GM04503 (cell line): ENCODE results near the gene ZMPSTE24.

Experiments used
- DNase-seq: peaks from one replicate; pipeline ENCODE4 v3.0.0-alpha.2; 2012; ENCODE audit warnings: low read depth

The ZMPSTE24 gene

DNA sequence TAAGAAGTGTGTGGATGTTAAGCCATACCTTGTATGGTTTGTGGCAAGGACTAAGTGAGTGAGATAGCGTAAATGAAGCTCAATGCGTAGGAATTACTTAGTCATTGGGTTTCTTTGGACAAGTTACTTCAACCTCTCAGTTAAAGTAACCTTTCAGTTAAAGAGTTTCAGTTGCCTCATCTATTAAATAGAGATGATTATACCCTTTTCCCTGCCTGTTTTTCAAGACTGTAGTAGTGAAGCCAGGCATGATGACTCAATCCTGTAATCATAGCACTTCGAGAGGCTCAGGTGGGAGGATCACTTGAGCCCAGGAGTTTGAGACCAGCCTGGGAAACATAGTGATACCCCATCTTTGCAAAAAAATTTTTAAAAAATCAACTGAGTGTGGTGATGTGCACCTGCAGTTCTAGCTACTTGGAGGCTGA, 6.3 kb downstream of the ZMPSTE24 start:
- DNase-seq: no peak

DNA sequence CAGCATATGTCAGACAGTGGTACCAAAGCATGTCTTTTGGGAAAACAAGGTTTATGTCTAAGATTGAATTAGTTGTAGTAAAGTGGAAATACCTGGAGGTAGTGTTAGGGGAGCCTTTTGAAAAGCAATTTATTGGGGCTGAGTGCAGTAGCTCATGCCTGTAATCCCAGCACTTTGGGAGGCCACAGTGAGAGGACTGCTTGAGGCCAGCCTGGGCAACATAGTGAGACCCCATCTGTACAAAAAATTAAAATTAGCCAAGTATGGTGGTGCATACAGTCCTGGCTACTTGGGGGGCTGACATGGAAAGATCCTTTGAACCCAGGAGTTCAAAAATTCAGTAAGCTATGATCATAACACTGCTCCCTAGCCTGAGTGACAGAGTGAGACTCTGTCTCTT, 7.3 kb downstream of the ZMPSTE24 start:
- no peak for DNase-seq

GRCh38 chr1:40265919-40266318, 7.9 kb downstream of the ZMPSTE24 start:
- no peak for DNase-seq

DNA sequence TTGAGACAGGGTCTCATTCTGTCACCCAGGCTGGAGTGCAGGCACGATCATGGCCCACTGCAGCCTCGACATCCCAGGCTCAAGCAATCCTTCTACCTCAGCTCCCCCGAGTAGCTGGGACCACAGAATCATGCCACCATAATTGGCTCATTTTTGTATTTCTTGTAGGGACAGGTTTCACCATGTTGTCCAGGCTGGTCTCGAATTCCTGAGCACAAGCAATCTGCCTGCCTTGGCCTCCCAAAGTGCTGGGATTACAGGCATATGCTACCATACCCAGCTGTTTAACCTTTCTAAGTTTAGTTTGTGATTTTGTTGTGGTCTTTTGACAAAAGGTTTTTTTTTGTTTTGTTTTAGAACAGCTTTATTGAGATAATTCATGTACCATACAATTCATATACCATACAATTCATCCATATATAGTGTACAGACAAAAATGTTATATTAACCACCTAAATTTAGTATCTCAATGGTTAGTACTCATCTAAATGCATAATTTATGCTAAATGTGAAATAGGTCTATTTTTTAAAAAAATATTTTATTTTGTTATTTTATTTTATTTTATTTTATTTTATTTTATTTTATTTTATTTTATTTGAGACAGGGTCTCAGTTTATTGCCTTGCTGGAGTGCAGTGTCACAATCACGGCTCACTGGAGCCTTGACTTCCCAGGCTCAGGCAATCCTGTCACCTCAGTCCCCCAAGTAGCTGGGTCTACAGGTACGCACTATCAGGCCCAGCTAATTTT, 8.9 kb downstream of the ZMPSTE24 start:
- DNase-seq: no peak

DNA sequence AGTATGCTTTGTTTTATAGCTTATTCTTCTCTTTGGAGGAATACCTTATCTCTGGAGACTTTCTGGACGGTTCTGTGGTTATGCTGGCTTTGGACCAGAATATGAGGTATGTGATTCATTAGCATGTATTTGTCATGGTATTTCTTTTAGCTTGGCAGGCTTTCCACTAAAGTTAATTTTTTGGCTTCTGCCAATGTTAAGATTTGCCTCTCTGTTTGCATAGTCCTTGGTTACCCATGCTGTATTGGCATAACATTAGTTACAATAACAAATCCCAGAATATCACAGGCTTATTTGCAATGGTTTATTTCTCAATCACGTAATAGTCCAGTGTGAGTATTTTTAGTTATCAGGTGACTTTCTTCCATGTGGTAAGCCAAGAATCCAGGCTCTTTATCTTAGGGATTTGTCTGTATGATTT, 9.7 kb downstream of the ZMPSTE24 start:
- DNase-seq: peak; percentile 93

DNA sequence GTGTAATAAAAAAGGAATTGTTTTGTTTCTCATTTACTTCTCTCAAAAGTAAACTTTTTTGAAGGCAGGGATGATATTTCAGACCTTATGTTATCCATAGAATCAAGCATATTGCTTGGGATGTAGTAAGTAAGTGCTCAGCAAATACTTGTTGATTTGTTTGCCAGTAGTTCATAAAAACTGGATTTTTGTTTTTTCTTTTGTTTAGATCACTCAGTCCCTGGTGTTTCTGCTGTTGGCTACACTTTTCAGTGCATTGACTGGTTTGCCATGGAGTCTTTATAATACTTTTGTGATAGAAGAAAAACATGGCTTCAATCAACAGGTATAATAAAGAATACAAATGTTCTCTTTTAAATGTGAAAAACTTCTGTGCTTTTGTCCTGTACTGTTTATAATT, 10.2 kb downstream of the ZMPSTE24 start:
- DNase-seq: no peak

GRCh38 chr1:40270152-40270834, 12.3 kb downstream of the ZMPSTE24 start:
- no peak for DNase-seq

DNA sequence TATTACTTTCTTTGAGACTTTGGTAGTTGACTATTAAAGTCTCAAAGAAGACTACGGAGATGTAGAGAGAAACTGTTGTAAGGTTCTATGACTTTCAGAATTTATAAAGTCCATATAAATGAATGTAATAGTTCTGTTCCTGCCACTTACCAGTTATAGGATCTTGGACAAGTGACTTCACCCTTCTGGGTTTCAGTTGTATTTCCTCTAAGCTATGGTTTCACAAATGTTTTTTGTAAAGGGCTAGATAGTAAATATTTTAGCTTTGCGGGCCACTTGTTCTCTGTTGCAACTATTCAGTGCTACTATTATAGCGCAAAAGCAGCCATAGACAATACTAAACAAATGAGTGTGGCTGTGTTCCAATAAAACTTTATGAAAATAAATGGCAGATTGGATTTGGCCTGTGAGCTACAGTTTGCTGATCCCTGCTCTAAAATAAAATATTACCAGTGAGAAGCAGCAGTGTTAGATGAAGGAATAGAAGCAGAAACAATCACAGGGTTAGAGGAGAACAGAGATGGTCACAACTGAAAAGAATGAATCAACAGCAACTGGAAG, 14.7 kb downstream of the ZMPSTE24 start:
- no peak for DNase-seq

DNA sequence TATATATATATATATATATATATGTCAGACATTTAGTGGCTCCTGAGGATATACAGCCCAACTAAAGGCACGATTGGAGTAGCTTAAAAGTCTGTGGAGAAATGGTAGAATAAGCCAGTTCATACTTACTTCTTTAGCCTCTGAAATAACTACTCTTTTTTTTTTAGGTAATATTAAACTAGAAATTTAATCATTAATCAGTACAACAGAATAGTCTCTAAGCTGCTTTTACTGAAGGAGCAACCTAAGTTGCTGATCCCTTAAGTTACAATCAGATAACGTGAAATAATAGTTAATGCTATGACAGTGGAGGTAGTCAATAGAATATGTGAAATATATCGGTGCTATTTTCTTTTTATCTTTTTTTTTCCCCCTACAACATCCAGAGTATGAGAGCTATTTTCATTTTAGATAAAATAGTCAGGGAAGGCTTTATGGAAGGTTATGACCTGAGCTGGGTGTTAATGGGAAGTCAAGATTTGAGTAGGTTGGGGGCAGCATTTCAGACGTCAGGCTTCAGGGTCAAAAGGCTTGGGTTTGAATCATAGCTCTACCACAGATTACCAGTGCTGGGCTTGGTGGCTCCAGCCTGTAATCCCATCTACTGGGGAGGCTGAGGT, 15.6 kb downstream of the ZMPSTE24 start:
- no peak for DNase-seq

DNA sequence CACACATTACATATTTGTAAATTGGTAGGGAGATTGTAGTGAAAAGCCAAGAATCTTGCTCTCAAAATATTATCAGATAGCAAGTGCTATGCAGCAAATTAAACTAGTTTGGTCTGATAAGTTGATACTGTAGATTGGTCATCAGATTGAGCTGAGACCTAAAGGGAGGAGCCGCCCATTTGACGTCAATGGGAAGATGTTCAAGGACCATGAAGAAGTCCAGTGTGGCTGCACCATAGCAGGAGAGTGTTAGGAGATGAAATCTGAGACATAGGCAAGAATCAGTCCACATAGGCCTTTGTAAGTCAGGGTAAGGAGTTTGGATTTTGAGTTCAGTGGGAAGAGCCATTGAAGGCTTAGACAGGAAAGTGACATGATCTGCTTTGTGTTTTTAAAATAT, 16.3 kb downstream of the ZMPSTE24 start:
- no peak for DNase-seq

- DNase-seq: no peak
Measured at GRCh38 chr1:40276122-40276521, 18.1 kb downstream of the ZMPSTE24 start.

DNA sequence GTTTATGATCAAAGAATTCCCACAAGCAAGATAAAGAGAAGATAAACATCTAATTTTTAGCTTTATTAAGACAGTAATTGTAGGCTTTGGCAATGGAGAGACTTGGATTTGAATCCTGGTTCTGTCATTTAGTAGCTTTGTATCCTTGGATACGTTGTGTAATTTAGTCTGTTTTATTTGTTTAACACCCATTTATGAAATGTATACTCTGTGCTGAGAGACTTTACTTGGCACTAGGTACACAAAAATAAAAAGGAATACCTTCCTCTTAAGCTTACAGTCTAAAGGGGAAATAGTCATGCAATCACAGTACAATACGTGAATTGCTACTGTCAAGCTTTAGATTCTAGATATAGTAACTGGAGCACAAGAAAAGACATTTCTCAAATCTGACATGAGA, 23.8 kb downstream of the ZMPSTE24 start:
- no peak for DNase-seq

- no peak for DNase-seq
Measured at GRCh38 chr1:40291293-40291692, 33.3 kb downstream of the ZMPSTE24 start.

DNA sequence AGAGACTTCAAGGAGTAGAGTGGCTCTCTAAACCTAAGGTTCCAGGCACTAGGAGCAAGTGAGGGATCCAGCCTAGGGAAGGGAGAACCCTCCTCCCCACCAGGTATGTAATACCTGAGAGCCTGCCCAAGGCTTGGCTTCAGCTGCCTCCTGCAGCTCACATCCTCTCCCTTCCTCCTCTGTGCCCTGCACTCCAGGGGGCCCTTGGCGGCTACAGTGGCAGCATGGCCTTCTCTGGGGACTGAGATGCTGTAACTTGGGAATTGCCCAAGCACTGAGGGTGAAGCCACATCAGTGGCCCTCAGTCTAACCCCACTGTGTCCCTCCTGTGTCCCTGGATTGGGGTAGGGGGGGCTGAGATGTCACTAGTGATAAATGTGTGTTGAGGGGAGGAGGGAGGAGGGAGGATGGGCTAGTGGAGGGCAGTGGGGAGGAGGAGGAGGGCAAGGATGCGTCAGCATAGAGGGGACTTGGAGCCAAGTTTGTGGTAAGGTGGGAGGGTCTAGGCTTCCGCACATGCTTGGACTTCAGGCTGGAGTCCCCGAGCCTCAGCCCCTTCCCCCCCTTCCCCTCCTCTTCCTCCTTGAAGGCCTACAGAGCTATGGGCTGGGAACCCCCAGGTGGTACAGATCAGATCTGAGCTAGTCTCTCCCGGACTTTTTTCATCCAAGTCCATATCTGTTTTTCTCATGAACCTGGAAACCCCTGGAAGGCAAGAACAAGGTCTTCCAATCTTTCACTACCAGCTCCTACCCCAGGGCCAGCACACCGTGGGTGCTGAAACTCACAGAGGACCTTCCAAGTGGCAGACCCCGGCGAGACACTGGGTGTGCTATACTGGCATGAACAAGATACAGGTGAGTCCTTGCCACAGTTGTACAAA, 41.6 kb downstream of the ZMPSTE24 start:
- no peak for DNase-seq

DNA sequence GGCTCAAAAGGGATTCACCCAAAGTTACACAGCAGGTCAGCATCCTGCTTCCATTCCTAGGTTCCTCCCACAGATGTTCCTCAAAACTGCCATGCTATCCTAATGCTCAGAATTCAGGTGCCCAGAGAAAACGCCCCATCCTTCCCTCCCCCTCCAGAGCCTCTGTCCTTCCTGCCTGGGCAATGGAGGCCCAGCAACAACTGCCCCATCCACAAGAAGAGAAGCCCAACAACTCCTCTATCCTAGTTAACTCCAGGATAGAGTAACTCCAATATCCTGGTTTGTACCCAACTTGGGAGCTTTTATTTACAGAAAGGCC, 42.2 kb downstream of the ZMPSTE24 start:
- no peak for DNase-seq

GRCh38 chr1:40300651-40301050, 42.6 kb downstream of the ZMPSTE24 start:
- no peak for DNase-seq

- DNase-seq: no peak
Measured at GRCh38 chr1:40301066-40301465, 43.0 kb downstream of the ZMPSTE24 start.

DNA sequence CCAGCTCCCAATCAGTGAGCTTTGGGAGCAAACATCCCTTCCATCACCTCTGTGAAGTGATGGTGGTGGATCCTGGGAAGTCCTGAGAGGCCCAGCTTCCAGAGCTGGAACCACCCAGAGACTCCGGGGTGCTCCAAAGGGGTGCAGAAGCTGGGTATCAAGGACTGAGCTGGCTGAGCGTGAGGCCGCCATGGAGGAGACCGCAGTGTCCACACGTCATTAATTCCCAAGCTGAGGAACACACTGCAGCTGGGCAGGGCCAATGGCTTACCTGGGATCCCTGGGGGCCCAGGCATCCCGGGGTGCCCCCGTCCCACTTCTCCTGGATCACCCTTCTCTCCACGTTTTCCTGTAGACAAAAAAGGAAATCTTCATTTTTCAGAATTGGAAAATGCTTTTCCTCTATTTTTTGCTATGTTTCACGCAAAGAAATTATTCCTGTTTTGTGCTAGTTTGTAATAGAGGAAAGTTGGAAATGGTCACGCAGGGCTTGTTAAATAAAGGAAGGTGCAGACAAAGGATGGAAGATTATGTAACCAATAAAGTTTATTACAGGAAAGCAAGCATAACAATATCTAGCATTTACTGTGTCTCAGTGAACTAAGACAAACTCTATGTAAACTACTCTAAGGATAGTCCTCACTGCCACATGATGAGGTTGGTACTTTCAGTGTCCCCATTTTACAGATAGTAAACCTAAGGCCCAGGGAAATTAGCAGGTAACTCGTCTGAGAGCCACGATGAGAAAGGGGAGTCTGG, 43.7 kb downstream of the ZMPSTE24 start:
- DNase-seq: no peak

GRCh38 chr1:40302475-40302874, 44.4 kb downstream of the ZMPSTE24 start:
- DNase-seq: no peak

DNA sequence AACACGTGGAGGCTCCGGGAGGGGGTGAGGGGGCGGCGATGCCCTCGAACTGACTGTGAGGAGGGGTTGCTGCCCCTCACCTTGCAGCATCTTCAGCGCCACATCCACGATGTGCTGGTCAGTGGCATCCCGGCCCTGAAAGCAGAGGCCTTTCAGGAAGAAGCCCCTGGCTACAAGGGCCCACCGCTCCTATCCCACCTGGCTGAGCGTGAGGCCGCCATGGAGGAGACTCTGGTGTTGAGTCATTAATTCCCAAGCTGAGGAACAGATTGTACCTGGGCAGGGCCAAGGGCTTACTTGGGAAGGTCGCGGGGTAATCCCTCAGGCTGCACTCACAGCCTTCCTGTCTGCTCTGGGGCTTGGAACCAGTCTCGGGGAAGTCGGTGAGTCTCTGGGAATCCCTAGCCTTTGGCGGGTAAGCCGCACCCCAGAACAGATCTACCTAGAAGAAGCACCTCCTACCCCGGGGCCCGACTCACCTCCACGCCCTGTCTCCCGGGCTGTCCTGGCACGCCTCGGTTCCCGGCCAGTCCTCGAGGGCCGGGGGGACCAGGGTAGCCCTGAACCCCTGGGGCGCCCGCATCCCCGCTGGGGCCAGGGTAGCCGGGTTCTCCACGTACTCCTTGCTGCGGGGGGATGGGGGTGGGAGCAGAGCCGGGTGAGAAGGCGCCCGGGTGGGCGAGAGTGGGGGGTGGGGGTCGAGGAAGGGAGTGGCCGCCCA, 45.2 kb downstream of the ZMPSTE24 start:
- no peak for DNase-seq

DNA sequence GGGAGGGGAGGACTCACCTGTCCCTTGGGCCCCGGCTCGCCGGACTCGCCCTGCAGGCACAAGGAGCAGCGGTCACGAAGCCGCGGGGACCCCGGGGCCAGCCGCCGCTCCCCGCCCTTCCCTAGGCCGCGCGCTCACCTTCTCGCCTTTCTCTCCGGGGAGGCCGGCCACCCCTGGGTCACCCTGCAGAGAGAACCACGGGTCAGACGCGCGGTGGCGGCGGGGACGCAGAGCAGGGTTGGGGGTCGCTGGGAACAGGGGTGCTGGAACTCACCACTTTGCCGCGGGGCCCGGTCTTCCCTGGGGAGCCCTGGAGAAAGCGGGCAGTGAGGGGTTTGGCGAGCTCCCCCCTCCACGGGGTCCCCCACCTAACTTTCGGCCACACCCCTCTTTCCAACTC, 45.8 kb downstream of the ZMPSTE24 start:
- no peak for DNase-seq
